Liver (tissue), 9 donors: Measurements from ENCODE around the gene BANP. TPM values are rescaled to one million over a fixed set of nuclear protein-coding genes. Genes with fewer than 3 reads are reported as not detected.

Source experiments
- DNase-seq: peaks from one replicate; pipeline ENCODE4 v3.0.0-alpha.2; 2017; ENCODE audit warnings: low spot score
- H3K27ac ChIP-seq, 2 donors: one replicate each; pipeline ENCODE4 v1.7.0; 2013; ENCODE audit warnings: inconsistent platforms in 2 of 2, low read length in 2 of 2, control low read depth in 1 of 2, low read depth in 1 of 2, mild to moderate bottlenecking in 1 of 2
- H3K27me3 ChIP-seq, 4 donors: one replicate each; pipeline versions ENCODE4 v1.6.1 to v1.7.0; 2013; ENCODE audit warnings: low read length in 3 of 4, inconsistent platforms in 1 of 4, mild to moderate bottlenecking in 1 of 4, moderate library complexity in 1 of 4; ENCODE audit not compliant: control insufficient read depth in 4 of 4, insufficient read depth in 4 of 4
- H3K36me3 ChIP-seq, 4 donors: one replicate each; pipeline versions ENCODE4 v1.6.1 to v1.7.0; 2013; ENCODE audit warnings: low read length in 3 of 4, mild to moderate bottlenecking in 3 of 4, low read depth in 1 of 4, moderate library complexity in 1 of 4; ENCODE audit not compliant: control insufficient read depth in 4 of 4, insufficient read depth in 3 of 4
- H3K4me1 ChIP-seq, 4 donors: one replicate each; pipeline versions ENCODE4 v1.6.1 to v1.7.0; 2013; ENCODE audit warnings: low read length in 3 of 4, mild to moderate bottlenecking in 3 of 4, moderate library complexity in 1 of 4; ENCODE audit not compliant: control insufficient read depth in 4 of 4, insufficient read depth in 4 of 4
- H3K4me3 ChIP-seq, 3 donors: one replicate each; pipeline versions ENCODE4 v1.6.1 to v1.7.0; 2013; ENCODE audit warnings: low read length in 3 of 3, control low read depth in 1 of 3, low read depth in 1 of 3, mild to moderate bottlenecking in 1 of 3
- H3K9ac ChIP-seq, 2 donors: one replicate each; pipeline ENCODE4 v1.7.0; 2013; ENCODE audit warnings: low read length in 2 of 2, mild to moderate bottlenecking in 2 of 2, moderate library complexity in 2 of 2, control low read depth in 1 of 2, low read depth in 1 of 2
- H3K9me3 ChIP-seq, 4 donors: one replicate each; pipeline versions ENCODE4 v1.6.1 to v1.7.0; 2013; ENCODE audit warnings: low read length in 3 of 4; ENCODE audit not compliant: control insufficient read depth in 4 of 4
- ATF3 ChIP-seq: IDR thresholded peaks from 2 replicates; pipeline ENCODE4 v1.6.1; 2016; ENCODE audit warnings: antibody characterized with exemption
- CTCF ChIP-seq: fragments of 150-350 bp; IDR thresholded peaks from 2 replicates; pipeline ENCODE4 v1.5.1; 2017; ENCODE audit warnings: improper control_type of control experiment, low read depth, low read length; ENCODE audit not compliant: missing input control
- EGR1 ChIP-seq, 2 donors: IDR thresholded peaks; 2 replicates each; pipeline ENCODE4 v1.6.1; 2016 to 2018; ENCODE audit warnings: antibody characterized with exemption in 2 of 2, low read depth in 2 of 2
- FOXA1 ChIP-seq: IDR thresholded peaks from 2 replicates; pipeline ENCODE4 v1.6.1; 2016; ENCODE audit warnings: antibody characterized with exemption
- FOXA2 ChIP-seq: IDR thresholded peaks from 2 replicates; pipeline ENCODE4 v1.6.1; 2016; ENCODE audit warnings: antibody characterized with exemption
- GABPA ChIP-seq, 2 donors: IDR thresholded peaks in 1 of 2; conservative IDR thresholded peaks in 1 of 2; 2 replicates each; pipeline ENCODE4 v1.6.1; 2016; ENCODE audit warnings: antibody characterized with exemption in 2 of 2, mild to moderate bottlenecking in 1 of 2, moderate library complexity in 1 of 2
- HNF4A ChIP-seq, 2 donors: conservative IDR thresholded peaks; 2 replicates each; pipeline ENCODE4 v1.6.1; 2016; ENCODE audit warnings: antibody characterized with exemption in 2 of 2, mild to moderate bottlenecking in 2 of 2
- HNF4G ChIP-seq: IDR thresholded peaks from 2 replicates; pipeline ENCODE4 v1.6.1; 2016; ENCODE audit warnings: antibody characterized with exemption
- JUND ChIP-seq, 2 donors: IDR thresholded peaks; 2 replicates each; pipeline ENCODE4 v1.6.1; 2016; ENCODE audit warnings: antibody characterized with exemption in 2 of 2
- MAX ChIP-seq: IDR thresholded peaks from 2 replicates; pipeline ENCODE4 v1.6.1; 2016; ENCODE audit warnings: antibody characterized with exemption
- NR2F2 ChIP-seq: IDR thresholded peaks from 2 replicates; pipeline ENCODE4 v1.6.1; 2016; ENCODE audit warnings: antibody characterized with exemption
- RAD21 ChIP-seq, 2 donors: IDR thresholded peaks; 2 replicates each; pipeline ENCODE4 v1.6.1; 2016; ENCODE audit warnings: antibody characterized with exemption in 2 of 2, mild to moderate bottlenecking in 2 of 2
- REST ChIP-seq: IDR thresholded peaks from 2 replicates; pipeline ENCODE4 v1.6.1; 2016; ENCODE audit warnings: antibody characterized with exemption, mild to moderate bottlenecking
- RXRA ChIP-seq, 2 donors: IDR thresholded peaks; 2 replicates each; pipeline ENCODE4 v1.6.1; 2017 to 2018; ENCODE audit warnings: antibody characterized with exemption in 2 of 2, mild to moderate bottlenecking in 1 of 2
- SP1 ChIP-seq: IDR thresholded peaks from 2 replicates; pipeline ENCODE4 v1.6.1; 2018; ENCODE audit warnings: antibody characterized with exemption, mild to moderate bottlenecking
- TAF1 ChIP-seq: conservative IDR thresholded peaks from 2 replicates; pipeline ENCODE4 v1.6.1; 2016; ENCODE audit warnings: antibody characterized with exemption, mild to moderate bottlenecking
- YY1 ChIP-seq: IDR thresholded peaks from 2 replicates; pipeline ENCODE4 v1.6.1; 2016; ENCODE audit warnings: antibody characterized with exemption, mild to moderate bottlenecking
- ZBTB33 ChIP-seq: IDR thresholded peaks from 2 replicates; pipeline ENCODE4 v1.6.1; 2016; ENCODE audit warnings: antibody characterized with exemption
- WGBS: extraction: QIAGEN DNeasy Blood & Tissue Kit; methylation state at CpG from one replicate; pipeline ENCODE4 v1.1.7; 2013; 5-methylcytosine and 5-hydroxymethylcytosine counted together
- polyA plus RNA-seq, 2 donors: library from polyadenylated mRNA; stranded (reverse) in 1 of 2; unstranded in 1 of 2; fragments of 200-250 nt in 1 of 2; fragments of >200 nt in 1 of 2; fragmentation: Nextera tagmentation in 1 of 2; extraction: Ambion mirVana in 1 of 2; gene quantifications; one replicate each; pipeline versions ENCODE4 v1.2.1 to v1.2.3, GENCODE V29; 2013 to 2015
- total RNA-seq, 2 donors: library from RNA; depleted of rRNA; stranded (reverse); fragments of >200 nt; gene quantifications; one replicate each; pipeline ENCODE4 v1.2.3, GENCODE V29; 2014
- donor health status: healthy.
- donor health status: healthy.
- donor health status: healthy.
- donor health status: healthy.
- donor health status: healthy.

BANP gene
- total and polyA plus RNA-seq, 4 donors: 4.9 to 20.7 (median 13.7) TPM

GRCh38 chr16:87938412-87938949 is 12.8 kb upstream of the BANP start:
- no peak overlapping the region for H3K27ac ChIP-seq
- H3K4me3 ChIP-seq: no peak overlapping the region
- peaks cover 0 to 2% (median 0%) of the 10 kb centered on the region in 4 donors for H3K36me3 ChIP-seq
- no peaks in the 10 kb centered on the region for H3K27me3 ChIP-seq
- TF ChIP-seq TAF1: no peak
- TF ChIP-seq MAX: no peak
- no peak for TF ChIP-seq HNF4G
- no peak for TF ChIP-seq NR2F2
- no peak for TF ChIP-seq FOXA2
- peak in 1 of 2 donors; percentile 14 for TF ChIP-seq EGR1 (IDR thresholded peaks at IDR 0.05; ENCODE audit: low read depth in 2 of 2)
- no peak for TF ChIP-seq RAD21 (IDR thresholded peaks at IDR 0.05)
- TF ChIP-seq HNF4A (conservative IDR thresholded peaks at IDR 0.05): no peak
- no peak for DNase-seq
- no peaks in the 10 kb centered on the region for H3K9me3 ChIP-seq
- WGBS: 95% methylated on average over 4 of the region's 4 CpGs
- no peak overlapping the region for H3K9ac ChIP-seq
- peaks cover 0 to 10% (median 3%) of the 10 kb centered on the region in 4 donors for H3K4me1 ChIP-seq

GRCh38 chr16:87939562-87940423 is 11.4 kb upstream of the BANP start:
- H3K27ac ChIP-seq: no peak overlapping the region
- peaks cover 0 to 2% (median 0%) of the 10 kb centered on the region in 4 donors for H3K36me3 ChIP-seq
- H3K9me3 ChIP-seq: no peaks in the 10 kb centered on the region
- no peak for TF ChIP-seq GABPA (IDR thresholded peaks at IDR 0.05 in 1 of 2, conservative IDR thresholded peaks at IDR 0.05 in 1 of 2)
- TF ChIP-seq JUND (IDR thresholded peaks at IDR 0.05): no peak
- no peak for TF ChIP-seq TAF1
- no peak for TF ChIP-seq EGR1 (IDR thresholded peaks at IDR 0.05; ENCODE audit: low read depth in 2 of 2)
- TF ChIP-seq CTCF: no peak
- TF ChIP-seq MAX: no peak
- TF ChIP-seq RAD21 (IDR thresholded peaks at IDR 0.05): no peak
- TF ChIP-seq RXRA (IDR thresholded peaks at IDR 0.05): no peak
- TF ChIP-seq ZBTB33: no peak
- TF ChIP-seq NR2F2: no peak
- TF ChIP-seq YY1: no peak
- no peak for TF ChIP-seq REST
- no peak for TF ChIP-seq ATF3
- no peak for TF ChIP-seq HNF4A (conservative IDR thresholded peaks at IDR 0.05)
- no peak for TF ChIP-seq SP1
- TF ChIP-seq FOXA1: no peak
- no peak for TF ChIP-seq FOXA2
- TF ChIP-seq HNF4G: no peak
- no peak for DNase-seq
- peaks cover 0 to 7% (median 0%) of the 10 kb centered on the region in 4 donors for H3K4me1 ChIP-seq
- no peak overlapping the region for H3K9ac ChIP-seq
- 96% methylated on average over 13 of the region's 13 CpGs for WGBS
- no peak overlapping the region for H3K4me3 ChIP-seq
- H3K27me3 ChIP-seq: no peaks in the 10 kb centered on the region
